ENCODE measurements around the gene SERPINB2.

SERPINB2 gene

GRCh38 chr18:63887424-63887823, at the start of gene SERPINB2:
Gene SERPINB2, plus strand, starts transcription at chr18:63887705. Its CDS starts 3,740 bp downstream, at chr18:63891445.
- DNase-seq: peak; percentile 56

GRCh38 chr18:63843008-63843407, 44.5 kb upstream of the SERPINB2 start:
- DNase-seq: no peak

GRCh38 chr18:63844254-63844653, 43.3 kb upstream of the SERPINB2 start:
- DNase-seq: peak; percentile 71

GRCh38 chr18:63848159-63848558, 39.3 kb upstream of the SERPINB2 start:
- peak; percentile 75 for DNase-seq

- DNase-seq: peak; percentile 60
Measured at GRCh38 chr18:63850020-63850419, 37.5 kb upstream of the SERPINB2 start.

- no peak for DNase-seq
Measured at GRCh38 chr18:63850636-63851035, 36.9 kb upstream of the SERPINB2 start.

GRCh38 chr18:63858456-63858855, 29.0 kb upstream of the SERPINB2 start:
- no peak for DNase-seq

- DNase-seq: no peak
Measured at GRCh38 chr18:63859781-63860475, 27.6 kb upstream of the SERPINB2 start.

- no peak for DNase-seq
Measured at GRCh38 chr18:63860531-63860930, 27.0 kb upstream of the SERPINB2 start.

GRCh38 chr18:63867368-63868125, 20.0 kb upstream of the SERPINB2 start:
- DNase-seq: no peak

GRCh38 chr18:63868546-63868945, 19.0 kb upstream of the SERPINB2 start:
- DNase-seq: no peak

- no peak for DNase-seq
Measured at GRCh38 chr18:63869374-63869773, 18.1 kb upstream of the SERPINB2 start.

- no peak for DNase-seq
Measured at GRCh38 chr18:63869851-63870250, 17.7 kb upstream of the SERPINB2 start.

- no peak for DNase-seq
Measured at GRCh38 chr18:63871836-63872235, 15.7 kb upstream of the SERPINB2 start.

GRCh38 chr18:63872586-63872985, 14.9 kb upstream of the SERPINB2 start:
- DNase-seq: no peak

- no peak for DNase-seq
Measured at GRCh38 chr18:63878343-63878742, 9.2 kb upstream of the SERPINB2 start.

- DNase-seq: no peak
Measured at GRCh38 chr18:63878925-63879324, 8.6 kb upstream of the SERPINB2 start.

GRCh38 chr18:63879709-63880108, 7.8 kb upstream of the SERPINB2 start:
- DNase-seq: no peak

GRCh38 chr18:63881851-63882250, 5.7 kb upstream of the SERPINB2 start:
- DNase-seq: no peak

GRCh38 chr18:63882333-63883141, 5.0 kb upstream of the SERPINB2 start:
- no peak for DNase-seq

- DNase-seq: no peak
Measured at GRCh38 chr18:63883617-63884016, 3.9 kb upstream of the SERPINB2 start.

- DNase-seq: no peak
Measured at GRCh38 chr18:63888470-63889190, 1.1 kb downstream of the SERPINB2 start.

GRCh38 chr18:63889626-63890025, 2.1 kb downstream of the SERPINB2 start:
- no peak for DNase-seq

Measured in NCI-H2227 treated with DMSO at 0.1 percent for 48 hours (cell line).